Activated CD4-positive, alpha-beta T cell treated with anti-CD3 and anti-CD28 coated beads for 24 hours (primary cell): ENCODE data around the gene LAMA2.

Source experiments
- DNase-seq, 2 donors: peaks; one replicate each; pipeline ENCODE4 v3.0.0-alpha.2; 2020; ENCODE audit warnings: low read depth in 2 of 2

The LAMA2 gene

GRCh38 chr6:129492260-129492659, 609.3 kb downstream of the LAMA2 start:
- no peak for DNase-seq

- no peak for DNase-seq
Measured at GRCh38 chr6:129493354-129493902, 610.5 kb downstream of the LAMA2 start.

GRCh38 chr6:129494099-129494498, 611.2 kb downstream of the LAMA2 start:
- no peak for DNase-seq

GRCh38 chr6:129494586-129494985, 611.6 kb downstream of the LAMA2 start:
- DNase-seq: no peak

- DNase-seq: no peak
Measured at GRCh38 chr6:129495652-129496051, 612.7 kb downstream of the LAMA2 start.

- DNase-seq: no peak
Measured at GRCh38 chr6:129497481-129498441, 614.8 kb downstream of the LAMA2 start.

GRCh38 chr6:129498541-129498940, 615.6 kb downstream of the LAMA2 start:
- DNase-seq: no peak

- DNase-seq: peak in 1 of 2 donors; percentile 21
Measured at GRCh38 chr6:129498950-129499842, 616.3 kb downstream of the LAMA2 start.

- no peak for DNase-seq
Measured at GRCh38 chr6:129499843-129500219, 616.9 kb downstream of the LAMA2 start.

GRCh38 chr6:129500958-129501739, 618.2 kb downstream of the LAMA2 start:
- peak in 1 of 2 donors; percentile 28 for DNase-seq

- DNase-seq: no peak
Measured at GRCh38 chr6:129501740-129502660, 619.1 kb downstream of the LAMA2 start.

- DNase-seq: no peak
Measured at GRCh38 chr6:129504456-129504855, 621.5 kb downstream of the LAMA2 start.

GRCh38 chr6:129507059-129507807, 624.3 kb downstream of the LAMA2 start:
- DNase-seq: no peak

GRCh38 chr6:129507846-129508245, 624.9 kb downstream of the LAMA2 start:
- no peak for DNase-seq

- DNase-seq: no peak
Measured at GRCh38 chr6:129508477-129509145, 625.7 kb downstream of the LAMA2 start.

GRCh38 chr6:129510950-129511349, 628.0 kb downstream of the LAMA2 start:
- DNase-seq: no peak

GRCh38 chr6:129513471-129513870, 630.5 kb downstream of the LAMA2 start:
- no peak for DNase-seq

GRCh38 chr6:129515004-129515403, 632.1 kb downstream of the LAMA2 start:
- DNase-seq: no peak

GRCh38 chr6:129516005-129516404, 633.1 kb downstream of the LAMA2 start:
- DNase-seq: no peak
